ENCODE data around the gene IQCM. TPM values are rescaled to one million over a fixed set of nuclear protein-coding genes. Genes with fewer than 3 reads are reported as not detected.

Gene IQCM
- total RNA-seq, 1 donor from 2014 or later: not detected

DNA sequence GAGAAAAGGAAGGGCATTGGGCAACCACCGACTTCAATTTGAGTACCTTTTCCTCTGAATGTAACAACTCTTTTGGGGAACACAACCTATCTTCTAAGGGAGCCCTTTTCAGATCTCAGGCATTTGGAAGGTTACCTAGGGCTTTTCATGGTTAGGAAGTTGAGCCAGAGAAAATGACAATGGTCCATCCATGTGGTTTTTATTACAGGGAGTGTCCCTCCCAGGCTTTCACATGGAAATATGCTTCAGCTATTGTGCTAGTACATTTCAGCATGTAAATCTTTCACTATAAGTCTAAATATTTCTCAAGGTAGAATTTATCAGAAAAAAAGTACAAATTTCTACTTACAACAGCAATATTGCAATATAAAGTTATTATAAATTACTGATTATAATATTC, 259.8 kb downstream of the IQCM start:
- intact Hi-C loops (cut with micrococcal nuclease): no loop called here
- ATAC-seq (ENCODE audit: low read depth): no peak
- CTCF ChIA-PET: no interaction called here
- DNase-seq: no peak
- no peaks in the 10 kb centered on the region for H3K36me3 Mint-ChIP-seq (ENCODE audit: low read depth)
- TF ChIP-seq, protein P1, sequence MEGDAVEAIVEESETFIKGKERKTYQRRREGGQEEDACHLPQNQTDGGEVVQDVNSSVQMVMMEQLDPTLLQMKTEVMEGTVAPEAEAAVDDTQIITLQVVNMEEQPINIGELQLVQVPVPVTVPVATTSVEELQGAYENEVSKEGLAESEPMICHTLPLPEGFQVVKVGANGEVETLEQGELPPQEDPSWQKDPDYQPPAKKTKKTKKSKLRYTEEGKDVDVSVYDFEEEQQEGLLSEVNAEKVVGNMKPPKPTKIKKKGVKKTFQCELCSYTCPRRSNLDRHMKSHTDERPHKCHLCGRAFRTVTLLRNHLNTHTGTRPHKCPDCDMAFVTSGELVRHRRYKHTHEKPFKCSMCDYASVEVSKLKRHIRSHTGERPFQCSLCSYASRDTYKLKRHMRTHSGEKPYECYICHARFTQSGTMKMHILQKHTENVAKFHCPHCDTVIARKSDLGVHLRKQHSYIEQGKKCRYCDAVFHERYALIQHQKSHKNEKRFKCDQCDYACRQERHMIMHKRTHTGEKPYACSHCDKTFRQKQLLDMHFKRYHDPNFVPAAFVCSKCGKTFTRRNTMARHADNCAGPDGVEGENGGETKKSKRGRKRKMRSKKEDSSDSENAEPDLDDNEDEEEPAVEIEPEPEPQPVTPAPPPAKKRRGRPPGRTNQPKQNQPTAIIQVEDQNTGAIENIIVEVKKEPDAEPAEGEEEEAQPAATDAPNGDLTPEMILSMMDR (IDR thresholded peaks at IDR 0.05): no peak
- no peaks in the 10 kb centered on the region for H3K27me3 Mint-ChIP-seq
- H3K27ac Mint-ChIP-seq: no peak overlapping the region
- H3K4me1 Mint-ChIP-seq: no peaks in the 10 kb centered on the region
- POLR2A ChIA-PET: no interaction called here
- no peaks in the 10 kb centered on the region for H3K9me3 Mint-ChIP-seq
- H3K4me3 Mint-ChIP-seq: no peak overlapping the region

DNA sequence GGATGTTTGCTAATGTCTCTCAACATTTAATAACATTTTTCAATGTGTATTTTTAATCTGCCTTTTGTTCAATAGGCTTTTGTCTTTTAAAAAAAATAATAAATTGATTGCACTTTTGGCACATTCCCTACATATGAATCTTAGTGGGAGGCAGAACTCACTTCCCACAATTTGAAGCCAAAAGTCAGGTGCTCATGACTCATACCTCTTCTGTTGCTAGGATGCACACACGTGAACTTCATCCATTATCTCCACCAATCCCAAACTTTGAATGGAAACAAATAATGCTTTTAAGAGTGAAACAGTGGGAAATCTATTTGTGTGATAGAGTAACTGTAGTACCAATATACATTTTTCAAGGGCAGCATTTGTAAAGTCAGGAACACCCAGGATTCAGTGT, 260.5 kb downstream of the IQCM start:
- no peak for ATAC-seq (ENCODE audit: low read depth)
- H3K4me3 Mint-ChIP-seq: no peak overlapping the region
- H3K9me3 Mint-ChIP-seq: no peaks in the 10 kb centered on the region
- CTCF ChIA-PET: no interaction called here
- no peaks in the 10 kb centered on the region for H3K27me3 Mint-ChIP-seq
- TF ChIP-seq, protein P1 (IDR thresholded peaks at IDR 0.05): no peak
- no peak overlapping the region for H3K27ac Mint-ChIP-seq
- intact Hi-C loops (cut with micrococcal nuclease): no loop called here
- POLR2A ChIA-PET: no interaction called here
- no peaks in the 10 kb centered on the region for H3K4me1 Mint-ChIP-seq
- no peaks in the 10 kb centered on the region for H3K36me3 Mint-ChIP-seq (ENCODE audit: low read depth)
- no peak for DNase-seq

DNA sequence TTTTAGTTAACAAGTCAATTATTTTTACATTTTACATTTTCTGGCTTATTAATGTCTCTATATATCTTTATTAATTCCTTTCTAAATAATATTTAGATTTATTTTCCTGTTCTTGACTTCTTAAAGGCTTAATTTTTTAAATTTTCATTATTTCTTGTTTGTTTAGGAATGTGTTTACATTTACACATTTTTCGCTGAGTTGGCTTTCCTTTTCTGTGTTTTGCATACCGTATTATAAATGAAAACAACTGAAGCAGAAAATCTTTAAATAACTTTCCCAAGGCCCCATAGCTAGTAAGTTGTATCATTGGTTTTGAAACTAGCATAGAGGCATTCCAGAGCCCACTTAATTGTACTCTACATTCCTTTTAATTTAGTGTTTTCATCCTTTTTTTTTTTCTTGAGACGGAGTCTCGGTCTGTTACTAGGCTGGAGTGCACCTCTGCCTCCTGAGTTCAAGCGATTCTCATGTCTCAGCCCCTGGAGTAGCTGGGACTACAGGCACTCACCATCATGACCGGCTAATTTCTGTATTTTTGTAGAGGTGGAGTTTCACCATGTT, 261.6 kb downstream of the IQCM start:
- no peak for ATAC-seq (ENCODE audit: low read depth)
- no peak overlapping the region for H3K4me3 Mint-ChIP-seq
- intact Hi-C loops (cut with micrococcal nuclease): no loop called here
- no peaks in the 10 kb centered on the region for H3K4me1 Mint-ChIP-seq
- no peaks in the 10 kb centered on the region for H3K9me3 Mint-ChIP-seq
- POLR2A ChIA-PET: no interaction called here
- no peaks in the 10 kb centered on the region for H3K27me3 Mint-ChIP-seq
- H3K36me3 Mint-ChIP-seq (ENCODE audit: low read depth): no peaks in the 10 kb centered on the region
- TF ChIP-seq, protein P1 (IDR thresholded peaks at IDR 0.05): no peak
- CTCF ChIA-PET: no interaction called here
- no peak overlapping the region for H3K27ac Mint-ChIP-seq
- DNase-seq: no peak

DNA sequence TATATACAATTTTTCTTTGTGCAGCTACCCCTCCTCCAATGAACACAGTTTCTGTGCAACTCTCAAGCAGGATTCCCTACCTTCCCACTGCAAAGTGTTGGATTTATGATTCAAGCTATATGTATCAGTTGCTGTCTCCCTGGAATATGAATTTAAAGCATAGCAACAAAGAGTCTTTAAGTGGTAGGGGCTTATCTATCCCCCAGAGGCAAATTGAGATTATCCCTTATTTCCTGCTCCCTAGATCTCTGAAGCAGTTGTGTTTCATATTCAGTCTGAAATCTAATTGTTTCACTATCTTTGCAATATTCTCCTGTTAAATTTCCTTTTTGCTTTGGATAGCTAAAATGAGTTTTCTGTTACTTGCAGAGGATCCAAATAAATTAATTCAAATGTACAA, 263.0 kb downstream of the IQCM start:
- POLR2A ChIA-PET: no interaction called here

DNA sequence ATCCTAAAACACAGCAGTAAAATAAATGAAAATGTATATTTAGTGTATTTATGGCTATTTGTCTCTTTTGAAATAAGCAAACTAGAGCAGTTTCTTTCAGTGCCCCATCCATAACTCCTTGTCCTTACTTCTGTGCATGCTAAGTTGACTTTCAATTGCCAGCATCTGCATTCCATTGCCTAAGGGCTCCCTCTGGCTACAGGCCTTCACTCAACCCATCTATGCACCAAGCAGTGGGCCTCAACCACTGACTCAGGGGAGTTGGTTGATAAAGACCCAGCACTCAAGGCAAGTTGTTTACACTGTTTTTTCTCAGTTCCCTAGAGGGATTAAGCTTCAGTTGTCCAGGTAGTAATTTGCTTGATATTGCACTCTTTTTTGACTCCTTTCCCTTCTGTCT, 265.7 kb downstream of the IQCM start:
- Mint-ChIP-seq H3K9me3 (no peaks in the 10 kb centered on the region), H3K36me3 (ENCODE audit: low read depth) (no peaks in the 10 kb centered on the region), H3K27me3 (no peaks in the 10 kb centered on the region), H3K27ac (no peak overlapping the region), H3K4me3 (no peak overlapping the region), H3K4me1 (no peaks in the 10 kb centered on the region)
- no peak for DNase-seq
- TF ChIP-seq, protein P1 (IDR thresholded peaks at IDR 0.05): no peak
- CTCF ChIA-PET: no interaction called here
- POLR2A ChIA-PET: no interaction called here
- no peak for ATAC-seq (ENCODE audit: low read depth)
- intact Hi-C loops (cut with micrococcal nuclease): no loop called here

More for the DNA sequence above, 263.0 kb downstream of the IQCM start:
- Mint-ChIP-seq H3K27ac (no peak overlapping the region), H3K36me3 (ENCODE audit: low read depth) (no peaks in the 10 kb centered on the region), H3K27me3 (no peaks in the 10 kb centered on the region), H3K9me3 (no peaks in the 10 kb centered on the region), H3K4me3 (no peak overlapping the region), H3K4me1 (no peaks in the 10 kb centered on the region)
- ATAC-seq (ENCODE audit: low read depth) (no peak), DNase-seq (no peak)
- CTCF ChIA-PET: no interaction called here
- TF ChIP-seq, protein P1 (IDR thresholded peaks at IDR 0.05): no peak
- intact Hi-C loops (cut with micrococcal nuclease): no loop called here
